Midbrain (tissue), 1 donor: Measurements from ENCODE around the gene ZNRD2.
A peak's percentile ranks its signal among the peaks of the same experiment; 100 is the strongest.
"Not testable (repeated sequence)": the region's sequence is repeated elsewhere in the genome, so short reads cannot be mapped to it uniquely, and the experiment has no call there.

Source experiments
- DNase-seq: peaks from one replicate; lab custom pipeline; 2025; lab: John Stamatoyannopoulos, UW

The ZNRD2 gene

GRCh38 chr11:65569973-65570918 is at the start of gene ZNRD2:
ZNRD2 (plus strand) TSS chr11:65570477; CDS start chr11:65570492, 15 bp downstream.
- peak; percentile 99 for DNase-seq

DNA sequence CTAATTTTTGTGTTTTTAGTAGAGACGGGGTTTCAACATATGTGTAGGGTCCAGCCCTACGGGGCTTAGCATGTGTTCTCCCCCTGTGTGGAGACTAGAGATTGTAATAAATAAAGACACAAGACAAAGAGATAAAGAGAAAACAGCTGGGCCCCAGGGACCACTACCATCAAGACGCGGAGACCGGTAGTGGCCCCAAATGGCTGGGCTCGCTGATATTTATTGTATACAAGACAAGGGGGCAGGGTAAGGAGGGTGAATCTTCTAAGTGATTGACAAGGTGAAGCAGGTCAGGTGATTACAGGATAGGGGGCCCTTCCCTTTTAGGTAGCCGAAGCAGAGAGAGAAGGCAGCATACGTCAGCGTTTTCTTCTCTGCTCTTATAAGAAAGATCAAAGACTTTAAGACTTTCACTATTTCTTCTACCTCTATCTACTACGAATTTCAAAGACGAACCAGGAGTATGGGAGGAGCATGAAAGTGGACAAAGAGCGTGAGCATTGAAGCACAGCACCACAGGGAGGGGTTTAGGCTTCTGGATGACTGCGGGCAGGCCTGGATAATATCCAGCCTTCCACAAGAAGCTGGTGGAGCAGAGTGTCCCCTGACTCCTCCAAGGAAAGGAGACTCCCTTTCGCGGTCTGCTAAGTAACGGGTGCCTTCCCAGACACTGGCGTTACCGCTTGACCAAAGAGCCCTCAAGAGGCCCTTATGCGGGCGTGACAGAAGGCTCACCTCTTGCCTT is 48.3 kb upstream of the ZNRD2 start:
- not testable (repeated sequence) for DNase-seq

GRCh38 chr11:65522718-65523630 is 47.3 kb upstream of the ZNRD2 start:
- peak; percentile 7 for DNase-seq

DNA sequence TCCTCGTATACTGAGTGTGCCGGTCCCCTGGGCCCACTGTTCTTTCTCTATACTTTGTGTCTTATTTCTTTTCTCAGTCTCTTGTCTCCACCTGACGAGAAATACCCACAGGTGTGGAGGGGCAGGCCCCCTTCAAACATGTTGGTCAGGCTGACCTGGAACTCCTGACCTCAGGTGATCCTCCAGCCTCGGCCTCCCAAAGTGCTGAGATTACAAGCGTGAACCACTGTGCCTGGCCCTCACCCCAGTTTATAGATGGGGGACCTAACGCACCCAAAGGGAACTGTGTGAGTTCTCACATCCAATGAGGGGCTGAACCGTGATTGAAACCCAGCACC is 46.7 kb upstream of the ZNRD2 start:
- not testable (repeated sequence) for DNase-seq

GRCh38 chr11:65524014-65524740 is 46.1 kb upstream of the ZNRD2 start:
- peak; percentile 21 for DNase-seq

- peak; percentile 86 for DNase-seq
Measured at GRCh38 chr11:65524741-65525545, 45.3 kb upstream of the ZNRD2 start, which contains the start of gene SCYL1. SCYL1 (plus strand) TSS chr11:65525083; CDS start chr11:65525154, 71 bp downstream.

GRCh38 chr11:65525546-65526480 is 44.5 kb upstream of the ZNRD2 start:
- no peak for DNase-seq

DNA sequence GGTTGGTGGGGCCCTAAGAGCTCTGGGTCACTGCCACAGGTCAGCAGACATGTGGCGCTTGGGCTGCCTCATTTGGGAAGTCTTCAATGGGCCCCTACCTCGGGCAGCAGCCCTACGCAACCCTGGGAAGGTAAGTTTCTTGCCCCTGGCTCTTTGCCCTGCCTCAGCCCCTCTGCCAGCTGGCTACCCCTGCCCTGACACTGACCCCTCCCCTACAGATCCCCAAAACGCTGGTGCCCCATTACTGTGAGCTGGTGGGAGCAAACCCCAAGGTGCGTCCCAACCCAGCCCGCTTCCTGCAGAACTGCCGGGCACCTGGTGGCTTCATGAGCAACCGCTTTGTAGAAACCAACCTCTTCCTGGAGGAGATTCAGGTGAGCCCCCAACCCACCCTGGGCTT is 43.5 kb upstream of the ZNRD2 start:
- DNase-seq = no peak

- no peak for DNase-seq
Measured at GRCh38 chr11:65528819-65529350, 41.4 kb upstream of the ZNRD2 start.

GRCh38 chr11:65529475-65530156 is 40.7 kb upstream of the ZNRD2 start:
- DNase-seq = no peak

DNA sequence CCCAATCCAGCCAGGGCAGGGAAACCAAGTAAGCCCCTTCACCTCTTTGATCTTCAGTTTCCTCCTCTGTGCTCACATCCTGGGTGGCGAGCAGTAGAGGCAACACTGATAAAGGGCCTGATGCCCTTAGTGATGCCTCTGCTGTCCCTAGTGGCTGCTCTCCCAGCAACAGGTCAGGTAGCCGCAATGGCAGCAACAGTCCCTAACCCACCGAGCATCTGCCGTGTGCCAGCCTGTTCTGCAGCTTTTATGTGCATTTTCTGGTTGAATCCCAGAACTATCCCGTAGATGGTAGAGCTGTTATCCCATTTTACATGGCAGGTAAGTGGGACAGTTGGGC is 40.1 kb upstream of the ZNRD2 start:
- DNase-seq = no peak

DNA sequence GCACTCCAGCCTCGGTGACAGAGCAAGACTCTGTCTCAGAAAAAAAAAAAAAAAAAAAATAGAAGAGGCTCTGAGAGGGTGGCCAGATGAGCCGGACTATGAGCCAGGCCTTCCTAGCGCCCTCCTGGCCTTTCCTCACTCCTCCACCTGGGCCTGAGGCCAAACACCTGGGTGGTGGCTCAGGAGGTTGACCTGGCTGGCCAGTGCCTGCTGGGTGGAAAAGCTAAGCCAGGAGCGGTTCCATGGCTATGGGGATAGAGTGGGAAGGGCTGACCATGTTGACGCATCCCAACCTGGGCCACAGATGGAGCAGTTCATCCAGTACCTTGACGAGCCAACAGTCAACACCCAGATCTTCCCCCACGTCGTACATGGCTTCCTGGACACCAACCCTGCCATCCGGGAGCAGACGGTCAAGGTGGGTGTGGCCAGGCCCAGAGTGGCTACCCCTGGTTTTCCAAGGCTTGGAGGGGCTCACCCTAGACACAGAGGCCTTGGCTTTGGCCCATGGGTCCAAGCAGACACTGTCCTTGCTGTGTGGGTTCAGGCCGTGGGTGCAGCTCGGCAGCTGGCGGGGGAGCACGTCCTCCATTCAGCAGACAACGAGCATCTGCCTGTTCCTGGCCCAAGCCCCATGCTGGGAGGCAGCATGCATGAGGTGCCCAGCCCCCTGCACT is 37.8 kb upstream of the ZNRD2 start:
- DNase-seq = no peak

DNA sequence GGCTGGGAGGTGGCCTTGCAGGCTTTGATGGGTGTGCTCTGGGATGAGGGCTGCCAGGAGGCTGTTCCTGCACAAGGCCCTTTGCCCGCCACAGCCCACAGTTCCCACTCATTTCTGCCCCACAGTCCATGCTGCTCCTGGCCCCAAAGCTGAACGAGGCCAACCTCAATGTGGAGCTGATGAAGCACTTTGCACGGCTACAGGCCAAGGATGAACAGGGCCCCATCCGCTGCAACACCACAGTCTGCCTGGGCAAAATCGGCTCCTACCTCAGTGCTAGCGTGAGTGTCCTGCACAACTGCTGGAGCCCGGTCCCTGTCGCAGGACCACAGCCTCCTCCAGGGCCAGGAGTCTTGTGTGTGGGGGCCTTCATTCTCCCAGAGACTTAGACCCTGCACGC is 35.2 kb upstream of the ZNRD2 start:
- DNase-seq = no peak

DNA sequence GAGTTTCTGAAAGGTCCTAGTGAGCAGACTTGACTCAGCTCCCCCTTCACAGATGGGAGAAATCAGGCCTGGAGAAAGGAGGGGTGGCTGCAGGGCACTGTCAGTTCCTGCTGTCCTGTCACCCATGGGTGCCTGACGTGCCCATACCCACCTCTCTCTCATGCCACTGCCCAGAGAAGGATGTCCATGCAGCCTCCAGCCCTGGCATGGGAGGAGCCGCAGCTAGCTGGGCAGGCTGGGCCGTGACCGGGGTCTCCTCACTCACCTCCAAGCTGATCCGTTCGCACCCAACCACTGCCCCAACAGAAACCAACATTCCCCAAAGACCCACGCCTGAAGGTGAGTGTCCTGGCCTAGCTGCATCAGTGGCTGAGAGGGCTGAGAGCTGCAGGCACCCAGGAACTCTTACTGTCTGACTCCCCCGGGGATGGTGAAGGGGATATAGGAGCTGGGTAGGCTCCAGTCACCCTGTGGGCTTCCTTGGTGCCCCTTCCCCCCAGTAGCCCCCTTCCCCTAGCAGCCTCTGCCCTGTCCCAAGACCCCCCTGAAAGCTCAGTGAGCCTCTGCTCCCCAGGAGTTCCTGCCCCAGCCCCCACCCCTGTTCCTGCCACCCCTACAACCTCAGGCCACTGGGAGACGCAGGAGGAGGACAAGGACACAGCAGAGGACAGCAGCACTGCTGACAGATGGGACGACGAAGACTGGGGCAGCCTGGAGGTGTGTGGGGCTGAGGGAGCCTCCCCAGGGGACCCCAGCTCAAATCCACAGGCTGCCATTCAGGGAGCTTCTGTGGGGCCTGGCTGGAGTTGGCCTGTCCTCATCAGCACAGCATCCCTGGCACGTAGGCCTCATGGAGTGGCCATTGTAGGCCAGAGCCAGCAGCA is 33.6 kb upstream of the ZNRD2 start:
- DNase-seq = no peak

DNA sequence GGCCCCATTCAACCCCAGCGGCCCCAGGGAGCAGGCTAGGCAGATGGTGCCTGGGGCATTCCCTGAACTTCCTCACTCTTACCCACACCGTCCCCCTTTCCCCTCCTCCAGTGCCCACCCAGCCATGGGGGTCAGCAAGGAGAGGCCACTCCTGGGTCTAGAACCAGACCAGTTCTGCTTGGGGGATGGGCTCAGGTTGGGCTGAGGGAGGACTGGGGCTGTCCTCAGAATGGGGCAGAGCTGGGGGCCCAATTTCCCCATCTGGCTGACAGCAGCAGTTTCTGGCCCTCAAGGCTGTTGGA is 33.0 kb upstream of the ZNRD2 start:
- DNase-seq = no peak

GRCh38 chr11:65537620-65538231 is 32.6 kb upstream of the ZNRD2 start:
- DNase-seq = no peak
